Karpas-422 (cell line): ENCODE results near the gene MOV10L1. TPM values are rescaled to one million over a fixed set of nuclear protein-coding genes. Genes with fewer than 3 reads are reported as not detected.
"Not testable (repeated sequence)": the region's sequence is repeated elsewhere in the genome, so short reads cannot be mapped to it uniquely, and the experiment has no call there.

Experiments
- DNase-seq: peaks from one replicate; pipeline ENCODE4 v3.0.0-alpha.2; 2015
- H2AFZ ChIP-seq: fragments of 200-600 bp; sonication (generic); 2 replicates; pipeline ENCODE4 v1.6.1; 2014; ENCODE audit warnings: antibody characterized with exemption, low read length, mixed read lengths
- H3K27ac ChIP-seq: fragments of 200-600 bp; sonication (generic); 2 replicates; pipeline ENCODE4 v1.5.1; 2014; ENCODE audit warnings: mild to moderate bottlenecking, low read length, moderate library complexity
- H3K27me3 ChIP-seq: fragments of 200-600 bp; sonication (generic); 2 replicates; pipeline ENCODE4 v1.6.1; 2014; ENCODE audit warnings: low read length, mixed read lengths
- H3K36me3 ChIP-seq: fragments of 200-600 bp; sonication (generic); 2 replicates; pipeline ENCODE4 v1.6.1; 2014; ENCODE audit warnings: low read length, mixed read lengths; ENCODE audit not compliant: insufficient read depth
- H3K4me1 ChIP-seq: fragments of 200-600 bp; sonication (generic); 2 replicates; pipeline ENCODE4 v1.6.1; 2014; ENCODE audit warnings: mild to moderate bottlenecking, low read length, mixed read lengths
- H3K4me2 ChIP-seq: fragments of 200-600 bp; sonication (generic); 2 replicates; pipeline ENCODE4 v1.6.1; 2014; ENCODE audit warnings: low read length, low read depth, mild to moderate bottlenecking; ENCODE audit not compliant: poor library complexity, severe bottlenecking
- H3K4me3 ChIP-seq: fragments of 200-600 bp; sonication (generic); 2 replicates; pipeline ENCODE4 v1.5.1; 2014; ENCODE audit warnings: mild to moderate bottlenecking, antibody characterized with exemption, low read length, mixed read lengths
- H3K79me2 ChIP-seq: fragments of 200-600 bp; sonication (generic); 2 replicates; pipeline ENCODE4 v1.6.1; 2014; ENCODE audit warnings: mild to moderate bottlenecking, low read length, mixed read lengths
- H3K9ac ChIP-seq: fragments of 200-600 bp; sonication (generic); 2 replicates; pipeline ENCODE4 v1.6.0; 2014; ENCODE audit warnings: low read length
- H3K9me2 ChIP-seq: fragments of 200-600 bp; sonication (generic), shearing (Covaris generic); replicated peaks from 2 replicates; pipeline ENCODE4 v1.6.0; 2014; ENCODE audit warnings: mild to moderate bottlenecking, low read length, moderate library complexity; ENCODE audit not compliant: insufficient read depth
- H3K9me3 ChIP-seq: fragments of 300-700, 200-600 bp; sonication (generic); 2 replicates; pipeline ENCODE4 v1.6.1; 2014; ENCODE audit warnings: low read length, mixed read lengths
- H4K20me1 ChIP-seq: fragments of 200-600 bp; sonication (generic); 2 replicates; pipeline ENCODE4 v1.6.1; 2014; ENCODE audit warnings: mild to moderate bottlenecking, antibody characterized with exemption, low read length, low read depth; ENCODE audit not compliant: insufficient read depth
- total RNA-seq: library from RNA; depleted of rRNA; stranded (reverse); fragments of >200 nt; shearing (Covaris generic); gene quantifications from 2 replicates; pipeline ENCODE4 v1.2.3, GENCODE V29; 2014; ENCODE audit warnings: low replicate concordance

The MOV10L1 gene
- total RNA-seq, 1 experiment from 2014 or later = 2.9 TPM

DNA sequence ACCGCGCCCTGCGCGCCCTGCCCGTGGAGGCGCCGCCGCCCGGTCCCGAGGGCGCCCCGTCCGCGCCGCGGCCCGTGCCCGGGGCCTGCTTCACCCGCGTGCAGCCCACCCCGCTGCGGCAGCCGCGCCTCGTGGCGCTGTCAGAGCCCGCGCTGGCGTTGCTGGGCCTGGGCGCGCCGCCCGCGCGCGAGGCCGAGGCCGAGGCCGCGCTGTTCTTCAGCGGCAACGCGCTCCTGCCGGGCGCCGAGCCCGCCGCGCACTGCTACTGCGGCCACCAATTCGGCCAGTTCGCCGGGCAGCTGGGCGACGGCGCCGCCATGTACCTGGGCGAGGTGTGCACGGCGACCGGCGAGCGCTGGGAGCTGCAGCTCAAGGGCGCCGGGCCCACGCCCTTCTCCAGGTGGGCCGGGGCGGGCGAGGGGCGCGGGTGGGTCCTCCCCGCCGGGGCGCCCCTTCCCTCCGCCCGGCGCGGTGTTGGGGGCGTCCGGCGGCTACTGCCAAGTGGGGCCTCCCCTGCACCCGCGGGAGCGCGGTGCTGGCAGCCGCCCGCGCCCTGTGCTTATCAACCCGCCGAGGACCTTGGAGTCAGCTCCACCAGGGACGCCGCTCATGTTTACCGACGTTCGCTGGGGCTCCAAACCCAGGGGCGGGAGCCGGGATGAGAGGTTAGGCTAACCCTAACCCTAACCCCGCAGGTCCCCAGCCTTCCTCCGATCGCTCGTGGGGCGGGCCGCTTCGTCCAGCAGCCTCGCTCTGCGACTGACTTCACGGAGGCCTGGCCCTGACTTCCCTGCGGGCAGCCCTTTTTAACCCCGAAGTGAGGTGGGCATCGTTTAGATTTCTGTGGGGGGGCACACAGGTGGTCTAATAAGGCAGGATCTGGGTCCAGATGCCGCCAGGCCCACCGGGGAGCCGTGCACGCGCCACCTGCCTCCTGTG, 111.7 kb downstream of the MOV10L1 start:
- Histone ChIP-seq H3K9ac (peak overlapping the region; percentile 87), H3K79me2 (peaks cover 28% of the 10 kb centered on the region), H3K4me3 (peak overlapping the region; percentile 92), H3K36me3 (peaks cover 6% of the 10 kb centered on the region; the same call in 1 of the 2 replicates), H3K27me3 (no peaks in the 10 kb centered on the region), H3K27ac (peak overlapping the region; percentile 81), H3K9me2 (no peaks in the 10 kb centered on the region), H2AFZ (no peak overlapping the region), H3K4me2 (peak overlapping the region; percentile 92), H3K4me1 (peaks cover 61% of the 10 kb centered on the region), H4K20me1 (peaks cover 3% of the 10 kb centered on the region; the same call in 1 of the 2 replicates), H3K9me3 (no peaks in the 10 kb centered on the region)
- peak; percentile 61 for DNase-seq

DNA sequence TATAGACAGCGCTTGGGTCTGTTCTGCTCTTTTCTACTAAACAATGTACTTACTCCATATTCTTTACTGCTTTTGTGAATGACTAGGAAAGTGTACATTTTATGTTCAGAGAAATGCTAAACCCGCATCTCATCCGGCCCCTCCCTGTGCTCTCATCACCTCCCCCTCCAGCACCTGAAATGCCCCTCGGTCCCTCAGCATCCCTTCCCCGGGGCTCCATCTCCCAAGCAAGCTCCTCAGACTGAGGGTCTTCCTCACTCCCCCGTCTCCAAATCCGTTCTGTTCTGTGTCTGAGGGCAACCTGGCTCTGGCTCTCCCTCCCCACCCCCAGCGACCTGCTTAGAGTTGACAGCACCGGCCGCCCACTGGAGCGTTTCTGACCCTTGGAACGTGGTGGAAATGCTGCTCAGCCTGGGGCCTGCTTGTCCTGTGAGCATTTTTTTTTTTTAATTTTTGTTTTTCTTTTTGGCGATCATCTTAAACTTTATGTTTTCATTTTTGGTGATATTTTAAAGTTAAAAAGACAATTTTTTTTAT, 112.4 kb downstream of the MOV10L1 start:
- H3K9ac ChIP-seq = peak overlapping the region; percentile 87
- peak; percentile 63 for DNase-seq
- H3K36me3 ChIP-seq = peaks cover 6% of the 10 kb centered on the region; the same call in 1 of the 2 replicates
- H2AFZ ChIP-seq = no peak overlapping the region
- no peaks in the 10 kb centered on the region for H3K27me3 ChIP-seq
- H4K20me1 ChIP-seq = peaks cover 3% of the 10 kb centered on the region; the same call in 1 of the 2 replicates
- peak overlapping the region; percentile 81 for H3K27ac ChIP-seq
- peak overlapping the region; percentile 92 for H3K4me2 ChIP-seq
- no peaks in the 10 kb centered on the region for H3K9me3 ChIP-seq
- H3K4me3 ChIP-seq = peak overlapping the region; percentile 92
- H3K4me1 ChIP-seq = peaks cover 62% of the 10 kb centered on the region
- no peaks in the 10 kb centered on the region for H3K9me2 ChIP-seq
- peaks cover 28% of the 10 kb centered on the region for H3K79me2 ChIP-seq

GRCh38 chr22:50203288-50203687, 113.5 kb downstream of the MOV10L1 start:
- Histone ChIP-seq H3K4me2 (peak overlapping the region; percentile 92), H3K79me2 (peaks cover 28% of the 10 kb centered on the region), H3K9me2 (no peaks in the 10 kb centered on the region), H3K9me3 (no peaks in the 10 kb centered on the region), H3K27ac (peak overlapping the region; percentile 81), H3K36me3 (peaks cover 6% of the 10 kb centered on the region; the same call in 1 of the 2 replicates), H3K27me3 (no peaks in the 10 kb centered on the region), H2AFZ (no peak overlapping the region), H3K9ac (no peak overlapping the region), H3K4me1 (peaks cover 72% of the 10 kb centered on the region), H4K20me1 (peaks cover 3% of the 10 kb centered on the region; the same call in 1 of the 2 replicates), H3K4me3 (no peak overlapping the region)
- no peak for DNase-seq

GRCh38 chr22:50204571-50204970, 114.8 kb downstream of the MOV10L1 start:
- Histone ChIP-seq H3K9me2 (no peaks in the 10 kb centered on the region), H4K20me1 (peaks cover 3% of the 10 kb centered on the region; the same call in 1 of the 2 replicates), H3K27ac (peak overlapping the region; percentile 42), H3K4me2 (no peak overlapping the region), H2AFZ (no peak overlapping the region), H3K4me3 (no peak overlapping the region), H3K27me3 (no peaks in the 10 kb centered on the region), H3K36me3 (peaks cover 6% of the 10 kb centered on the region; the same call in 1 of the 2 replicates), H3K4me1 (peaks cover 78% of the 10 kb centered on the region), H3K9ac (no peak overlapping the region), H3K79me2 (peaks cover 30% of the 10 kb centered on the region), H3K9me3 (no peaks in the 10 kb centered on the region)
- no peak for DNase-seq

DNA sequence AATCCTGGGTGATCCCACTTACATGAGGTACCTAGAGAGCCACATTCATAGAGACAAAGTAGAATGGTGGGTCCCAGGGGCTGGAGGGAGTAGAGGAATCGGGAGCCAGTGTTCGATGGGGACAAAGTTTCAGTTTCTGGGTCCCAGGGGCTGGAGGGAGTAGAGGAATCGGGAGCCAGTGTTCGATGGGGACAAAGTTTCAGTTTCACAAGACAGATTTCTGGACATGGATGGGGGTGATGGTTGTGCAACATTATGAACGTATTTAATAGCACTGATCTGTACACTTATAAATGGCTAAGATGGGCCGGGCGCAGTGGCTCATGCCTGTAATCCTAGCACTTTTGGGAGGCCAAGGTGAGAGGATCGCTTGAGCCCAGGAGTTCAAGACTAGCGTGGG, 115.2 kb downstream of the MOV10L1 start:
- H4K20me1 ChIP-seq, H2AFZ ChIP-seq, H3K9ac ChIP-seq, H3K9me2 ChIP-seq, H3K36me3 ChIP-seq, H3K27me3 ChIP-seq, H3K4me2 ChIP-seq, DNase-seq, H3K9me3 ChIP-seq, H3K4me3 ChIP-seq: not testable (repeated sequence)
- Histone ChIP-seq H3K4me1 (peaks cover 78% of the 10 kb centered on the region), H3K27ac (peak overlapping the region; percentile 42), H3K79me2 (peaks cover 33% of the 10 kb centered on the region)

- no peaks in the 10 kb centered on the region for H3K9me2 ChIP-seq
- H3K27ac ChIP-seq = peak overlapping the region; percentile 87
- H3K79me2 ChIP-seq = peaks cover 40% of the 10 kb centered on the region
- peaks cover 13% of the 10 kb centered on the region; the same call in 1 of the 2 replicates for H3K36me3 ChIP-seq
- H3K4me2 ChIP-seq = peak overlapping the region; percentile 30
- no peaks in the 10 kb centered on the region for H3K27me3 ChIP-seq
- DNase-seq = no peak
- H3K9ac ChIP-seq = 0 out of 2 replicates have a peak overlapping the region, but pooled peaks have one; percentile 42
- peaks cover 75% of the 10 kb centered on the region for H3K4me1 ChIP-seq
- H3K4me3 ChIP-seq = no peak overlapping the region; the same call in 1 of the 2 replicates
- H2AFZ ChIP-seq = no peak overlapping the region
- H4K20me1 ChIP-seq = peaks cover 7% of the 10 kb centered on the region; the same call in 1 of the 2 replicates
- no peaks in the 10 kb centered on the region for H3K9me3 ChIP-seq
Observed at GRCh38 chr22:50205781-50206569, 116.2 kb downstream of the MOV10L1 start.

DNA sequence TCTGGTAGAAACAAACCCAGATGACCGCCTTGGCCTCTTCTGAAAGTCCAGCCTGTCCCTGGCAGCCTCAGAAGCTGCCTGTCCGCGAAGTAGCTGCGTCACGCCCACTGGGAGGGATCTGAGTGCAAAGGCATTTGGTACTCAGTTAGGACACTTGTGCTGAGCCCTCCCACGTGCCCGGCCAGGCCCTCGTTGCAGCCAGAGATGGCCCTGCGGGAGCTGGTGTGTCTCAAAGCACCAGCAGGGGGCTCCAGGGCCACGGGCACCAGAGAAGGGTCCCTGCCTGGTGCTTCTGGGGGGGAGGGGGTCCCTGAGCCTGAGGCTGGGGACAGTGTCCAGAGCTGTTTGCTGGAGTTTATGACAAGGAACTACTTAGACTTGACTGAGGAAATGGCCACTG, 116.8 kb downstream of the MOV10L1 start:
- Histone ChIP-seq H3K27me3 (no peaks in the 10 kb centered on the region), H3K4me1 (peaks cover 75% of the 10 kb centered on the region), H3K4me3 (no peak overlapping the region; the same call in 1 of the 2 replicates), H4K20me1 (peaks cover 7% of the 10 kb centered on the region; the same call in 1 of the 2 replicates), H3K4me2 (peak overlapping the region; percentile 30), H3K79me2 (peaks cover 41% of the 10 kb centered on the region), H3K9me3 (no peaks in the 10 kb centered on the region), H3K9me2 (no peaks in the 10 kb centered on the region), H3K9ac (peak overlapping the region; percentile 42), H3K36me3 (peaks cover 18% of the 10 kb centered on the region; the same call in 1 of the 2 replicates), H2AFZ (no peak overlapping the region), H3K27ac (peak overlapping the region; percentile 87)
- peak; percentile 70 for DNase-seq
